GM21825 (cell line): ENCODE results near the gene GFM2.
"Not testable (repeated sequence)": the region's sequence is repeated elsewhere in the genome, so short reads cannot be mapped to it uniquely, and the experiment has no call there.

Source experiments
- ATAC-seq: cut with Tn5 transposase; IDR thresholded peaks from one replicate; pipeline ENCODE4 v1.9.1; 2021; ENCODE audit warnings: mild to moderate bottlenecking, moderate library complexity; ENCODE audit not compliant: unreplicated experiment

The GFM2 gene, protein sequence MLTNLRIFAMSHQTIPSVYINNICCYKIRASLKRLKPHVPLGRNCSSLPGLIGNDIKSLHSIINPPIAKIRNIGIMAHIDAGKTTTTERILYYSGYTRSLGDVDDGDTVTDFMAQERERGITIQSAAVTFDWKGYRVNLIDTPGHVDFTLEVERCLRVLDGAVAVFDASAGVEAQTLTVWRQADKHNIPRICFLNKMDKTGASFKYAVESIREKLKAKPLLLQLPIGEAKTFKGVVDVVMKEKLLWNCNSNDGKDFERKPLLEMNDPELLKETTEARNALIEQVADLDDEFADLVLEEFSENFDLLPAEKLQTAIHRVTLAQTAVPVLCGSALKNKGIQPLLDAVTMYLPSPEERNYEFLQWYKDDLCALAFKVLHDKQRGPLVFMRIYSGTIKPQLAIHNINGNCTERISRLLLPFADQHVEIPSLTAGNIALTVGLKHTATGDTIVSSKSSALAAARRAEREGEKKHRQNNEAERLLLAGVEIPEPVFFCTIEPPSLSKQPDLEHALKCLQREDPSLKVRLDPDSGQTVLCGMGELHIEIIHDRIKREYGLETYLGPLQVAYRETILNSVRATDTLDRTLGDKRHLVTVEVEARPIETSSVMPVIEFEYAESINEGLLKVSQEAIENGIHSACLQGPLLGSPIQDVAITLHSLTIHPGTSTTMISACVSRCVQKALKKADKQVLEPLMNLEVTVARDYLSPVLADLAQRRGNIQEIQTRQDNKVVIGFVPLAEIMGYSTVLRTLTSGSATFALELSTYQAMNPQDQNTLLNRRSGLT

DNA sequence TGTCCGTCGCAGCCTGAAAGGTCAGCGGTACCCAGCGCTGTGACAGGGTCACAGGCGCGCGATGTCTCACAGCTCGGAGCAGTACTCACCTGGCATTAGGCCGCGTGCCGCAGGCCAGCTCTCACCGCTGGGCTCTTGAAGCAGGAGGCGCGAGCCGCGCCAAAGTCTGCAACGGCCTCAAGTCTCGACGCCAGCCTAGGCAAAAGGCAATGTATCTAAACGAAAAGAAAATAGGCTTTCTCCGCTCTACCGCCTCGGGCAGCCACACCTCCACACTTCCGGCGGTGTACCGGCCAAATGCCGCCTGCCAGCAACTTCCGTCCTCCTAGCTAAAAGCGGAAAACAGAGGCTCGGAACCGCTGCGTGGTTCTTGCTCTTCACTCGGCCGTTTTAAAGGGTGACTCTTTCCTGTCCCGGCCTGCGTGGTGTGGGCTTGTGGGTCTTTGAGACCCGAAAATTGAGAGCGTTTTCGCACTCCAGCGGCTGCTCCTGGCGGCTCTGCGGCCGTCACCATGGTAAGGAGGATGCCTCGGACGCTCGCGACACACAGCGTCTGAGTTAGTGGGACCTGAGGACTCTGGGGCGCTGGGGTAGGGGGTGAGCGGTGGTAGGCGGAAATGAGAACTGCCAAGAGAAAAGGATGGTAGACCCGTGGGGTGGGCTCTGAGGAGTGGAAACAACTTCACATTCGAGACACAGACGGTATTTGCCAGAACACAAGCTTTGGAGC lies at the start of gene GFM2, which contains the start of gene NSA2:
Gene GFM2, minus strand, starts transcription at position 269 of the 730 bp plus-strand sequence. CDS start 3,375 bp downstream, outside the sequence.
Gene NSA2, plus strand, starts transcription at position 401 of the 730 bp plus-strand sequence. Its CDS starts 112 bp downstream, at position 513.
- ATAC-seq, result peak; percentile 89

DNA sequence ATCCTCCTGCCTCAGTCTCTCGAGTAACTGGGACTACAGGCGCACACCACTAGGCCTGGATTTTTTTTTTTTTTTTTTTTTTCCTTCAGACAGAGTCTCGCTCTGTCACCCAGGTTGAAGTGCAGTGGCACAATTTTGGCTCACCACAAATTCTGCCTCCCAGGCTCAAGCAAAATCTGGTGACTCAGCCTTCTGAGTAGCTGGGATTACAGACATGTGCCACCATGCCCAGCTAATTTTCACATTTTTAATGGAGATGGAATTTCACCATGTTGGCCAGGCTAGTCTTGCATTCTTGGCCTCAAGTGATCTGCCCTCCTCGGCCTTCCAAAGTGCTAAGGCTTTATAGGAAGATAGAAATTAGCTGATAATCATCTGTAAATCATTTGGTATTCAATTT lies 44.0 kb upstream of the GFM2 start:
- no peak for ATAC-seq

DNA sequence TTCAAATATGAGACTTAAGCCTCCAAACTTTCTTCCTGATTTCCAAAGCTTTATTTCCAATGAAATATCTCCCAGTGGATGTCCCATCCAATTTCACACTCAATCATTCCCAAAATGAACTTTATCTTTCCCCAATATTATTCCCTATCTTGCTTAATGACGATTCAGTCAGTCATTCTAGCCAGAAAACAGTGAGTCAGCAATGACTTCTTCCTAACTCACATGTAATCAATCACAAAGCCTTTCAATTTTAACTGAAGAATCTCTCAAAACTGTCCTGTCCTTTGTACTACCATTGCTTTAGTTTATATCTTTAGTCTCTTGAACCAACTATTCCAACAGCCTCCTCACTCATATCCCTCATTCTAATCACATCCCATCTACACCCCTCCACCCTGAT lies 35.0 kb upstream of the GFM2 start:
- no peak for ATAC-seq

DNA sequence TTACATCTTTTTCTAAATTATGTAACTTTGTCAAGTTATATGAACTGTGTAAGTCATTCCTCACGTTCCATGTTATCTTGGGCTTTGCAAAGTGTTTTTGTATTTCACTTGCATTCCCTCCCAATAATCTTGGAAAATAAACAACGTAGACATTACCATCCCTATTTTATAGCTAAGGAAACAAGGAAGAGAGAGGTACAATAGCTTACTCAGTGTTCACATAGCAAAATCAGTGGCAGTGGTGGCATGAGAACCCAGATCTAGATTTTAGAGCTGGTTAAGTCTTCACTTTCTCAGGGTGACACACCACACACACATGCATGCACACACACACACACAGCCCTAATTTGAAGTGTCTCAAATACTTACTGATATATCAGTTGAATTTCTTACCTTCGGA lies 34.3 kb upstream of the GFM2 start:
- no peak for ATAC-seq

DNA sequence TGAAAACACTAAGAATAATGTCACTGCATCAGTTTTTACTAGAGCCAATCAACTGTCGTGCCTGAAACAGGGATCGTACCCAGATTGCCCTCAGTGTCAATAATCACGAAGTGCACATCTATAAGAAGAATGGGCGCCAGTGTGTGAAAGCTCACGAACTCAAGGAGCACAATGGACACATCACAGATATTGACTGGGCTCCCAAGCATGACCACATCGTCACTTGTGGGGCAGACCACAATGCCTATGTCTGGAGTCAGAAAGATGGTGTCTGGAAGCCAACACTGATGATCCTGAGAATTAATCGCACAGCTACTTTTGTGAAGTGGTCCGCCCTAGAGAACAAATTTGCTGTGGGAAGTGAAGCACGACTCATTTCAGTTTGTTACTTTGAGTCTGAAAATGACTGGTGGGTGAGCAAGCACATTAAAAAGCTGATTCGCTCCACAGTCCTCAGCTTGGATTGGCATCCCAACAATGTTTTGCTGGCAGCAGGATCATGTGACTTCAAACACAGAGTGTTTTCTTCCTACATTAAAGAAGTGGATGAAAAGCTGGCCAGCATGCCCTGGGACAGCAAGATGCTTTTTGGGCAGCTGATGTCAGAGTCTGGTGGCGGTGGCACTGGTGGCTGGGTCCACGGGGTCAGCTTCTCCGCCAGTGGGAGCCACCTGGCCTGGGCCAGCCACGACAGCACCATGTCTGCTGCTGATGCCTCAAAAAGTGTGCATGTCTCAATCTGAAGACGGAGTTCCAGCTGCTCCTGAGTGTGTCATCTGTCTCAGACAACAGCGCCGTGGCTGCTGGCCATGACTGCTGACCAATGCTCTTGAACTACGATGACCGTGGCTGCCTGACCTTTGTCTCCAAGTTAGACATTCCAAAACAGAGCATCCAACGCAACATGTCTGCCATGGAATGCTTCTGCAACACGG lies 32.3 kb upstream of the GFM2 start:
- no peak for ATAC-seq

DNA sequence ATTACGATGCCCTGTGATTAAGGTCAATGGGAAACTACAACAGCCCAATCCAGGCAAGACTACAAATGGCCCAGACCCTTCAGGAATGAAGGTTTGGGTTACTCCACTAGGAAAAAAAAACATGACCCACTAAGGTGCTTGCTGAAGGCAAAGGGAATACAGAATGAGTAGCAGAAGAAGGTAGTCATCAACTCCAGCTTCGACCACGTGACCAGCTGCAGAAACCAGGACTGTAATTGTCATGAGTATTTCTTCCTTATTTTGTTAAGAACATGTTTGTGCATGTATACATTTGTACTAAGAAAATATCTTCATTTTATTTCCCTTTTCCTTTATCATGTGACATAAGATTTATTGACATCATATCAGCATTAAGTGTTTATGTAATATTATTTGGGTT lies 24.8 kb upstream of the GFM2 start:
- ATAC-seq, result not testable (repeated sequence)

DNA sequence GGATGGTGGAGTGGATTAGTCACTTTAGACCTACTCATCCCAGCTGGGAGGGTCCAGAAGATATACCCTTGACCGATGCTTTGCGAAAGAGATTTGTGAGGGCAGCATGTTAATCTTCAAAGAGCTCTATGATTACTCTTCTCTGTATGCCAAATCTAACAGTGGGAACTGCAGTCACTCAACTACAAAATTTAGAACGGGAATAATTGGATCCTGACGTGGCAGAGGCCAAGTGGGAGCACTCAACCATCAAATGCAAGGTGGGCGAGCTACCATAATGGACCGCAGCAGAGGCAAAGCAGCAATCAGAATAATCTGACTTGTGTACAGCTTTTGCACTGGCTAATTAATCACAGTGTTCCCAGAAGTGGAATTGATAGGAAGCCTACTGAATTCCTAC lies 20.5 kb upstream of the GFM2 start:
- no peak for ATAC-seq

DNA sequence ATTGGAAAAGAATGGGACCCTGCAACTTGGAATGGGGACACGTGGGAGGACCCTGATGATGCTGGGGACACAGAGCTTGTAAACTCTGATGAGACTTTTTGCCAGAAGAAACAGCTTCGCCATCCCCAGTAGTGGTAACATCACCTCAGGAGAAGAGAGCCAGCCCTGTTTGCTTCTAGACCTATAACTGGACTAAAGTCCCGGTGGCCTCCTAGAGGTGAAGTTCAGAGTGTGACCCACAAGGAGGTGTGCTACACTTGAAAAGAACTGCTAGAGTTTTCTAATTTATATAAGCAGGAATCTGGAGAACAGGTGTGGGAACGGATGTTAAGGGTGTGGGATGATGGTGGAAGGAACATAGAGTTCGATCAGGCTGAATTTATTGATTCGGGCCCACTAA lies 19.9 kb upstream of the GFM2 start:
- no peak for ATAC-seq

DNA sequence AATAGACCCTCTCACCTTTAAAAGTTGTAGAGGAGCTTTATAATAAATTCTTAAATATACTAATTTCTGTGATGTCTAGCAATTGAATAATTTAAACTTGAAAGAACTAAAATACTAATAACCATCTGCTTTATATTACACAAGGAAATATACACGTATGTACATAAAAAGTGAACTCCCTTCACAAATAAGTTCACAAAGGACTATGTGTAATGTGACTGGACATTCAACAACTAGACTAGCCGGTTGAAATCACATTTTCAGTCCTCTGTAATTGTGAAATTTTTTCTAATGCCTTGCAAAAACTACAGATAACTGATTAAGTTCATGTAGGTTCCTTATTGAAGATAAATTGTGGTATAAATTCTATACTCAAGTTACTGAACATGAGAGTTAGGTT lies 11.7 kb upstream of the GFM2 start:
- no peak for ATAC-seq

DNA sequence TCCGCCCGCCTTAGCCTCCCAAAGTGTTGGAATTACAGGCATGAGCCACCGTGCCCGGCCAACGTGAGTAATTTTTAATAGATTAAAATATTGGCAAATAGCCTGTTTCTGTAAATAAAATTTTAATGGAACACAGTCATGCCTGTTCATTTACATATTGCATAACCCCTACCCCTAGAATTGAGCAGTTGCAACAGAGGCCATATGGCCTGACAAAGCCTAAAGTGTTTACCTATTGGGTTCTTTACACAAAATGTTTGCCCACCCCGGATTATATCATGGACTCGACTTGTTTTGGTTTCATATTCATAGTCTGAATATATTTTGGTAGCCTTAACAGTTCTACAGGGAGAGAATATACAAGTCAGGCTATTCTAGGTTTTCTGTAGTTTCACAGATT lies 5.4 kb upstream of the GFM2 start:
- no peak for ATAC-seq

DNA sequence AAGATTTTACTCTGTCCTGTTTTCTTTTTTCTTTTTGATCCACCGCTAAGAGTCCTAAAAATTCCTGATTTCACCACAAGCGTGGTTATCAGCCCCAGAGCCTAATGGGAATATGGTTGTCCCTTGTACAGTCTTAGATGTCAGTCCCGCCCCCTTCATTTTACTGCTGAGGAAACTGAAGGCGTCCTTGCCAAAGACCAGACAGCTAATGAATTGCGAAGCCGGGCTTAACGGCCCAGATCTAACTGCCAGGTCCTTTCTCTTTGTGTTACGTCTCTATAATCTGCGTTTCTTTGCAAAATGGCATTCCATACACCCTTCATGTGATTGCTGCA lies 629 bp upstream of the GFM2 start:
- ATAC-seq, result peak; percentile 17

DNA sequence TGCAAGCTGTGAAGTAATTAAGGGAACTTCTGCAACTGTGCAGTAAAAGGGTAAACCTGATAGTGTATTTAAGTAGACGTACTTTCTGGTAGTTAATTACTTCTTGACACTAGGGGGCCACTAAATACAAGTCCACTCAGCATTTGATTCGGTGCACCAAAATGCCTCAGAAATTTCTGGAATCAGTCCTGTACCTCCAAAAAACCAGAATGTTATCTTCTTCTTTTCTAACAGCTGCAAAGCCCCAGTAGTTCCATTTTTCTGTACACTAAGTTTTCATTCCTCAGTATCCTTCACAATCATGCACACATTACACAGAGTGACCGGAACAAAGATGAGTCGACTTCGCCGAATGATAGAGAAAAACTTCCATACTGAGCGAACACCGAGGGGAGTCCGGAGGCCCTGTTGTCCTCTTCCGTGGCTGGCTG lies 484 bp downstream of the GFM2 start:
- peak; percentile 23 for ATAC-seq

DNA sequence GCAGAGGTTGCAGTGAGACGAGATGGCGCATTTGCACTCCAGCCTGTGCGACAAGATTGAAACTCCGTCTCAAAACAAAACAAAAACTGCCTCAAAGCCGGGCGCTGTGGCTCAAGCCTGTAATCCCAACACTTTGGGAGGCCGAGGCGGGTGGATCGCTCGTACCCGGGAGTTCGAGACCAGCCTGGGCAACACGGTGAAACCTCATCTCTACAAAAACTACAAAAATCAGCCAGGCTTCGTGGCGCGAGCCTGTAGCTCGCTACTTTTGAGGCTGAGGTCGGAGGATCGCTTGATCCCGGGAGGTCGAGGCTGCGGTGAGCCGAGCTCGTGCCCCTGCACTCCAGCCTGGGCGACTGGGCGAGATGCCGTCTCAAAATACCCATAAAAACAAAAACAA lies 988 bp downstream of the GFM2 start:
- no peak for ATAC-seq

DNA sequence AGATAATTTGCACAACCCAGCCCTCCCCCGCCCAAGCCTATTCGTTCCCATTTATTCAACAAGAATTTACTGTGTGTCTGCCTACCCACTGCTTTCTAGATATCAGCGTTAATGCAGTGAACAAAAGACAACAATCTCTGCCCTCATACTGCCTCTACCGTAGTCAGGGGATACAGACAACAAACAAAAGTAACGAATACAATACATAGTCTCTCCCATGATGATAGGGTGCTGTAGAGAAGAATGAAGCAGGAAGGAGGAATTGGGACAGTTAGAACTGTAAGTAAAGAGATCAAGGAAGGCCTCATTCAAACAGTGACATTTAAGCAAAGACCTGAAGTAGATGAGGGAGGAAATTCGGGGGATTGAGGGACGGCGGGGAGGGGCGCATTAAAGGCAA lies 1.7 kb downstream of the GFM2 start:
- ATAC-seq, result no peak

DNA sequence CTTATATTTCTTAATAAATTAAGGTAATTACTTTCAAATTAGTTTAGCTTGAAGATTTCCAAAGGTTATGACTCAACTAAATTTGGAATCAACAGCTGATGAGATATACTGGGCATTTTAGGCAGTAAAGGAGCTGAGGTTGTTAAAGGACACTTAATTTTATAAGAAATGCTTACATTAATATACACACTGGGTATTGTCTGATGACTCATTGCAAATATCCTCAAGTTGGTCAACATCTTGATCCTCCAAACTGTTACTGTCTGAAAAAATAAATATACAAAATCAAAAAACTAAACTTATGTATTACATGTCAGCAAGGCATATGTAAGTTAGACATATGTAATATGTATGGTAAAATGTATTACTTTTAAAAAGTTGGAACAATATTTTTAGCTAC lies 3.4 kb downstream of the GFM2 start:
- no peak for ATAC-seq

DNA sequence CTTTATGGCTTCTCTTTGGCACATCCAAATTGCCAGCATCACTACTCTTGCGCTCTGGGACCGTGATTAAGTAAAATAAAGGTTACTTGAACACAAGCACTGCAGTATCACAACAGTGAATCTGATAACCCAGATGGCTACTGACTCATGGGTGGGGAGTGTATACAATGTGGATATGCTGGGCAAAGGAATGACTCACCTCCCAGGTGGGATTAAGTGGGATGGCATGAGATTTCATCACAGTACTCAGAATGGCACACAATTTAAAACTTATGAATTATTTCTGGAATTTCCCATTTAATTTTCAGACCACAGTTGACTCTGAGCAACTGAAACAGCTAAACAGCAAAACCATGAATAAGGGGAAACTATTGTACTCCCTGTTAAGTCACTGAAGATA lies 4.3 kb downstream of the GFM2 start:
- ATAC-seq, result no peak

DNA sequence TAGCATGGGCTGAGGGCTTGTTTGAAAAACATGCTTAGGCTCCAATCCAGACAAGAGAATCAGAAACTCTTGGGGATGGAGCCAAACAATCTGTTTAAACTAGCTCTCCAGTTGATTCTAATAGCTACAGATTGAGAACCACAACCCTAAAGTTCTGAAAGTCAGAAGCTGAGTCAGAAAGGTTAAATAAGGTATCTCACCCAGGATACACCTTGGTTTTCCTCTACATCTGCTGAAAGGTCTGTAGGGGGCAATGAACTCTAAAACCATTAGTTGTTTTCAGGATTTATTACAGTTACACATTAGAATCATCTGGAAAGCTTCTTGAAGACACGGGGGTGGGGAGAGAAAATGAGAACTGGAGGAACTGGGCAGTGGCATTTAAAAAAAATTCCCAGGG lies 5.7 kb downstream of the GFM2 start:
- no peak for ATAC-seq

DNA sequence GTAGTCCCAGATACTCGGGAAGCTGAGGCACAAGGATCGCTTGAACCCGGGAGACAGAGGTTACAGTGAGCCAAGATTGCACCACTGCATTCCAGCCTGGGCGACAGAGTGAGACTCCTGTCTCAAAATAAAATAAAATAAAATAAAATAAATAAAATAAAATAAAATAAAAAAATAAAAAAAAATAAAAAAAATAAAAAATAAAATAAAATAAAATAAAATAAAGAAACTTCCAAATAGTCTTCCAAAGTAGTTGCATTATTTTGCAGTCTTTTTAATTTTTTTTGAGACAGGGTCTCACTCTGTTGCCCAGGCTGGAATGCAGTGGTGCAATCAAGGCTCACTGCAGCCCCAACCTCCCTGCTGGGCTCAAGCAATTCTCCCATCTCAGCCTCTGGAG lies 18.2 kb downstream of the GFM2 start:
- not testable (repeated sequence) for ATAC-seq

DNA sequence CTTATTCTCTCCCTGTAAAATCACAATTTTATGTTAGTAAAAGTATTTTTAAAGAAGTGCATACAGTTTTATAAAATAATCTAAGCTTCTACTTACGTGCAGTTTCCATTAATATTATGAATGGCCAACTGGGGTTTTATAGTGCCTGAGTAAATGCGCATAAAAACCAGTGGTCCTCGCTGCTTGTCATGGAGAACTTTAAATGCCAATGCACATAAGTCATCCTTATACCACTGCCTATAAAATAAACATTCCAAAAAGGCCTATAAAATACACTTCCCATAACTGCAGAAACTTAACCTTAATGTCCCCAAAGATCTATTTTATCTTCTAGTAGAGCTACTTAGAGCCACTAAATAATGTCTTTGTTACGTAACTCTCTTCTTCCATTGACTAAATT lies 28.5 kb downstream of the GFM2 start:
- no peak for ATAC-seq

DNA sequence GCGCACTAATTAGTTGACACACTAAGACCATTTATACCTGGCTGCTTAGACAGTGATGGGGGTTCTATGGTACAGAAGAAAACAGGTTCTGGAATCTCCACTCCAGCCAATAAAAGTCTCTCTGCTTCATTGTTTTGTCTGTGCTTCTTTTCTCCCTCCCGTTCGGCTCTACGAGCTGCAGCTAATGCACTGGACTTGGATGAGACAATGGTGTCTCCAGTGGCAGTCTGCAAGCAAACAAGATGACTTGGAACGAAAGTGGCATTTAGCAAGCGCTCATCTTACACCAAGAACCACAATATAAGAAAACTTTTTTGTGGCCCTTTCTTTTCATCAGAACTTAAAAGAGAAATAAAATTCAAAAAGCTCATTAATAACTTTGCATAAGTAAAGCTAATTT lies 30.2 kb downstream of the GFM2 start:
- no peak for ATAC-seq
